Measurements from ENCODE around the gene CCDC28B. TPM values are rescaled to one million over a fixed set of nuclear protein-coding genes. Genes with fewer than 3 reads are reported as not detected.

CCDC28B gene
- total RNA-seq, 4 donors from 2014 or later, result 1.2 to 4.0 (median 2.7) TPM; not detected in 1

DNA sequence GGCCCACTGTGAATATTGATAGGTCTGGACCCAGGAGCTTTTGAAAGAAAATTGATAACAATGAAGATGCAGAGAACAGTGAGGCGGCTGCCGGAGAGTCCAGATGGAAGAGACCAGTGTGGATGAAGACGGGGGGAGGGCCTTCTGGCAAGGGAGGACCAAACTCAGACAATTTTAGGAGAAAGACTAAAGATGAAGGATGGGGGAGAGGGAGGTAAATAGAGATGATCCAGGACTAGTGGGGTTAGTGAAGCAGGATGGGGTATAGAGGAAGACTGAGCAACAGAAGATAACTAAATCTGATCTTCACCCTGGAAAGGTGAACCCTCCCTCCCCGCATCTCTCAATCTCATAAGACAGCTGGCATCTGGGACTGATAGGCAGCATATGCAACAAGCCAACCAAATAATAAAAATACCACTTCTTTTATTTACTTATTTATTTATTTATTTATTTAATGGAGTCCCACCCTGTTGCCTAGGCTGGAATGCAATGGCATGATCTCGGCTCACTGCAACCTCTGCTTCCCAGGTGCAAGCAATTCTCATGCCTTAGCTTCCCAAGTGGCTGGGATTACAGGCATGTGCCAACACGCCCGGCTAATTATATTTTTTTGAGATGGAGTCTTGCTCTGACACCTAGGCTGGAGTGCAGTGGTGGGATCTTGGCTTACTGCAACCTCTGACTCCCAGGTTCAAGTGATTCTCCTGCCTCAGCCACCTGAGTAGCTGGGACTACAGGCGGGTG lies 32.3 kb downstream of the CCDC28B start:
- in situ Hi-C loops (cut with MboI; ENCODE audit: low pct_ligation_motif_present in 1 of 4, low pct_unique_long_range_greater_than_20kb in 1 of 4, low sequenced_read_pairs in 3 of 4) (no loop called here), intact Hi-C loops (cut with DNase I; ENCODE audit: low total_unique reads) (no loop called here)
- H3K27ac ChIP-seq, result no peak overlapping the region
- TF ChIP-seq POLR2A (IDR thresholded peaks at IDR 0.05), result no peak
- no peak for TF ChIP-seq CTCF (IDR thresholded peaks at IDR 0.05)
- TF ChIP-seq POLR2AphosphoS5 (IDR thresholded peaks at IDR 0.05), result no peak
- TF ChIP-seq EP300 (IDR thresholded peaks at IDR 0.05; ENCODE audit: low read depth), result no peak
- H3K9me3 ChIP-seq, result no peaks in the 10 kb centered on the region
- 88 to 89% methylated on average over 7 to 8 of the region's 8 CpGs for WGBS, 2 donors (ENCODE audit: low coverage in 1 of 2)
- no peaks in the 10 kb centered on the region for H3K4me1 ChIP-seq
- peaks cover 0 to 43% (median 22%) of the 10 kb centered on the region in 4 donors for H3K36me3 ChIP-seq
- no peak for DNase-seq
- H3K4me3 ChIP-seq, result no peak overlapping the region
- H3K27me3 ChIP-seq, result no peaks in the 10 kb centered on the region

- in situ Hi-C loops (cut with MboI; ENCODE audit: low pct_ligation_motif_present in 1 of 4, low pct_unique_long_range_greater_than_20kb in 1 of 4, low sequenced_read_pairs in 3 of 4) (no loop called here), intact Hi-C loops (cut with DNase I; ENCODE audit: low total_unique reads) (no loop called here)
- Histone ChIP-seq H3K36me3 (peaks cover 0 to 24% (median 12%) of the 10 kb centered on the region in 4 donors), H3K4me1 (peaks cover 0 to 2% (median 1%) of the 10 kb centered on the region in 4 donors), H3K27me3 (no peaks in the 10 kb centered on the region), H3K9me3 (no peaks in the 10 kb centered on the region), H3K27ac (no peak overlapping the region), H3K4me3 (no peak overlapping the region)
- 75 to 100% methylated on average over 2 to 7 of the region's 7 CpGs for WGBS, 2 donors (ENCODE audit: low coverage in 1 of 2)
- DNase-seq, result no peak
- TF ChIP-seq POLR2A (IDR thresholded peaks at IDR 0.05) (no peak), CTCF (IDR thresholded peaks at IDR 0.05) (no peak), POLR2AphosphoS5 (IDR thresholded peaks at IDR 0.05) (no peak), EP300 (IDR thresholded peaks at IDR 0.05; ENCODE audit: low read depth) (no peak)
Observed at GRCh38 chr1:32234792-32235191, 34.4 kb downstream of the CCDC28B start.

DNA sequence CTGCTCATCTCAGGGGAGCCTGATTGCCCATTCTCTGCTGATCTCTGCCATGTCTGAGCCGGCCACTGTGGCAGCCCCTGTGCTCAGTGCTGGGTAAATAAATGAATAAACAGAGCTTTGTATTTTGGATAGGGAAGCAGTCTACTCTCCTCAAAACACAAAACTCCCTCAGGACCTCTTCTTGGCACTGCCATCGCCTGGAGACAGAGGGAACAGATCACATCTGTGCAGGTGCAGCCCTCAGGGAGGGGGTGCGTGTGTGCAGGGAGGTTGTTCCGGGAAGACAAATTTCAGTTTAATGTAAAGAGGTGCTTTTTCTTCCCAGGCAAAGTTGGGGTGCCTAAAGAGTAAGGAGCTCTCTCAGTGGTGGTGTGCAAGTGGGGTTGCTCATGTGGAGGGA lies 38.9 kb downstream of the CCDC28B start:
- no peaks in the 10 kb centered on the region for H3K36me3 ChIP-seq
- in situ Hi-C loops (cut with MboI; ENCODE audit: low pct_ligation_motif_present in 1 of 4, low pct_unique_long_range_greater_than_20kb in 1 of 4, low sequenced_read_pairs in 3 of 4), result no loop called here
- WGBS, 2 donors (ENCODE audit: low coverage in 1 of 2), result 33 to 42% methylated on average over 4 of the region's 4 CpGs
- peak; percentile 27 for DNase-seq
- H3K9me3 ChIP-seq, result no peaks in the 10 kb centered on the region
- H3K27me3 ChIP-seq, result no peaks in the 10 kb centered on the region
- peak overlapping the region in 1 of 4 donors; percentile 60 for H3K4me3 ChIP-seq
- H3K4me1 ChIP-seq, result peaks cover 4 to 26% (median 15%) of the 10 kb centered on the region in 4 donors
- H3K27ac ChIP-seq, result peak overlapping the region; percentile 80 to 94 (median 86)
- TF ChIP-seq EP300 (IDR thresholded peaks at IDR 0.05; ENCODE audit: low read depth) (no peak), POLR2AphosphoS5 (IDR thresholded peaks at IDR 0.05) (no peak), POLR2A (IDR thresholded peaks at IDR 0.05) (no peak), CTCF (IDR thresholded peaks at IDR 0.05) (no peak)
- intact Hi-C loops (cut with DNase I; ENCODE audit: low total_unique reads), result no loop called here

DNA sequence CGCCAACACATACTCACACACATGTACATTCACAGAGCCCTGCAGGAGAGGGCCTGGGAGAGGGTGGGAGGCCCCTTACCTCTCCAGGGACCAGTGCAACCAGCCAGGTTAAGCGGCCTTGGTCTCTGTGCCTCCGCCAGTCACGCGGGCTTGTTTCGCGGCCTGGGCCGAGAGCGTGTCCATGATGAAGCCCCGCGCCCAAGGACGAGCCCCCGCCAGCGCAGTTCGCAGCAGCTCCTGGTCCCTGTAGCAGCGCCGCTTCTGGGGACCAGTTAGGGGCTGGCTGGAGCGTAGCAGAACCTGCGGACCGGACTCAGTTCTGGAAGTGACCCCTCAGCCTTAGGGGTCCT lies 39.4 kb downstream of the CCDC28B start:
- H3K4me1 ChIP-seq, result peaks cover 4 to 26% (median 15%) of the 10 kb centered on the region in 4 donors
- intact Hi-C loops (cut with DNase I; ENCODE audit: low total_unique reads), result loop anchor here (5.0 kb wide), 1 partner anchor 53 kb away; the partner anchor contains the start of gene HDAC1
- no peaks in the 10 kb centered on the region for H3K36me3 ChIP-seq
- H3K27ac ChIP-seq, result peak overlapping the region; percentile 80 to 94 (median 86)
- in situ Hi-C loops (cut with MboI; ENCODE audit: low pct_ligation_motif_present in 1 of 4, low pct_unique_long_range_greater_than_20kb in 1 of 4, low sequenced_read_pairs in 3 of 4), result no loop called here
- peak overlapping the region; percentile 57 to 75 (median 64) for H3K4me3 ChIP-seq
- peak; percentile 16 for DNase-seq
- TF ChIP-seq CTCF (IDR thresholded peaks at IDR 0.05) (no peak), POLR2AphosphoS5 (IDR thresholded peaks at IDR 0.05) (no peak)
- 49% methylated on average over 20 of the region's 20 CpGs; no CpG with 5 or more reads in 1 of the 2 donors for WGBS, 2 donors (ENCODE audit: low coverage in 1 of 2)
- H3K9me3 ChIP-seq, result no peaks in the 10 kb centered on the region
- H3K27me3 ChIP-seq, result no peaks in the 10 kb centered on the region

Data from transverse colon (tissue), 4 donors.